Fibroblast of lung (primary cell): ENCODE data around the gene NMRAL1. TPM values are rescaled to one million over a fixed set of nuclear protein-coding genes. Genes with fewer than 3 reads are reported as not detected.

Experiments used
- DNase-seq, 2 donors: peaks; one replicate each; pipeline versions ENCODE4 v3.0.0 to v3.0.0-alpha.2; 2010; ENCODE audit warnings: low read depth in 2 of 2
- H2AFZ ChIP-seq: 2 replicates; pipeline ENCODE4 v1.5.1; 2012; ENCODE audit warnings: low read length, control low read depth, inconsistent platforms
- H3K27ac ChIP-seq: 2 replicates; pipeline ENCODE4 v1.5.1; 2011; ENCODE audit warnings: low read length, control low read depth; ENCODE audit not compliant: insufficient read depth
- H3K27me3 ChIP-seq: 2 replicates; pipeline ENCODE4 v1.5.1; 2011; ENCODE audit warnings: mild to moderate bottlenecking, low read length; ENCODE audit not compliant: control insufficient read depth, insufficient read depth
- H3K36me3 ChIP-seq: 2 replicates; pipeline ENCODE4 v1.5.1; 2011; ENCODE audit warnings: low read length; ENCODE audit not compliant: control insufficient read depth, insufficient read depth
- H3K4me1 ChIP-seq: 2 replicates; pipeline ENCODE4 v1.5.1; 2011; ENCODE audit warnings: low read length; ENCODE audit not compliant: control insufficient read depth, insufficient read depth; ENCODE audit errors: extremely low read depth
- H3K4me2 ChIP-seq: 2 replicates; pipeline ENCODE4 v1.5.1; 2011; ENCODE audit warnings: low read length, control low read depth; ENCODE audit not compliant: insufficient read depth; ENCODE audit errors: extremely low read depth
- H3K4me3 ChIP-seq, 4 experiments: fragments of 200-600 bp in 1 of 4; sonication (generic) in 1 of 4; replicated peaks in 1 of 4; 2 replicates each; pipeline ENCODE4 v1.5.1; 2011 to 2016; ENCODE audit warnings: low read length in 4 of 4, low read depth in 3 of 4, mild to moderate bottlenecking in 3 of 4, control low read depth in 2 of 4, inconsistent platforms in 1 of 4, mixed read lengths in 1 of 4; ENCODE audit not compliant: insufficient read depth in 1 of 4; ENCODE audit errors: control extremely low read depth in 1 of 4
- H3K79me2 ChIP-seq: 2 replicates; pipeline ENCODE4 v1.5.1; 2012; ENCODE audit warnings: mild to moderate bottlenecking, low read length, inconsistent platforms; ENCODE audit not compliant: control insufficient read depth, insufficient read depth
- H3K9ac ChIP-seq: 2 replicates; pipeline ENCODE4 v1.5.1; 2011; ENCODE audit warnings: mild to moderate bottlenecking, low read length, control low read depth; ENCODE audit not compliant: insufficient read depth
- H3K9me3 ChIP-seq: 2 replicates; pipeline ENCODE4 v1.5.1; 2012; ENCODE audit warnings: low read depth, low read length; ENCODE audit not compliant: control insufficient read depth, insufficient read depth
- H4K20me1 ChIP-seq: 2 replicates; pipeline ENCODE4 v1.5.1; 2011; ENCODE audit warnings: low read length; ENCODE audit not compliant: control insufficient read depth, insufficient read depth; ENCODE audit errors: extremely low read depth
- EZH2 ChIP-seq: IDR thresholded peaks from 2 replicates; pipeline ENCODE4 v1.5.1; 2012; ENCODE audit warnings: low read length, control low read depth, mild to moderate bottlenecking; ENCODE audit errors: missing control alignments
- polyA plus RNA-seq, 2 donors: library from polyadenylated mRNA; depleted of rRNA in 1 of 2; stranded (reverse) in 1 of 2; unstranded in 1 of 2; fragments of >200 nt; gene quantifications; 2 replicates each; pipeline ENCODE4 v1.2.1, GENCODE V29; 2011 to 2012; ENCODE audit warnings: missing spikeins in 1 of 2
- total RNA-seq: library from RNA; depleted of rRNA; stranded (reverse); fragments of >200 nt; gene quantifications from 2 replicates; pipeline ENCODE4 v1.2.1, GENCODE V29; 2014
- TF ChIP-seq, protein P1 (sequence below), 2 donors: IDR thresholded peaks in 1 of 2; conservative IDR thresholded peaks in 1 of 2; 1 replicate in 1 of 2; 2 replicates in 1 of 2; pipeline ENCODE4 v1.5.1; 2011 to 2012; ENCODE audit warnings: low read length in 2 of 2, control low read depth in 1 of 2, inconsistent platforms in 1 of 2, low read depth in 1 of 2, mild to moderate bottlenecking in 1 of 2

NMRAL1 gene
- total and polyA plus RNA-seq, 2 donors (not counting 1 experiment from before 2014, with no cell fraction given): 33.6 to 73.5 TPM

- peak within 1 kb of the TSS; percentile 77 to 86 (median 79) for H3K4me3 ChIP-seq
These were observed 58.0 kb downstream of the NMRAL1 start, which contains the start of gene CORO7 for GRCh38 chr16:4416200-4417032. CORO7 (minus strand) TSS chr16:4416596; CDS start chr16:4416518, 78 bp downstream.

DNA sequence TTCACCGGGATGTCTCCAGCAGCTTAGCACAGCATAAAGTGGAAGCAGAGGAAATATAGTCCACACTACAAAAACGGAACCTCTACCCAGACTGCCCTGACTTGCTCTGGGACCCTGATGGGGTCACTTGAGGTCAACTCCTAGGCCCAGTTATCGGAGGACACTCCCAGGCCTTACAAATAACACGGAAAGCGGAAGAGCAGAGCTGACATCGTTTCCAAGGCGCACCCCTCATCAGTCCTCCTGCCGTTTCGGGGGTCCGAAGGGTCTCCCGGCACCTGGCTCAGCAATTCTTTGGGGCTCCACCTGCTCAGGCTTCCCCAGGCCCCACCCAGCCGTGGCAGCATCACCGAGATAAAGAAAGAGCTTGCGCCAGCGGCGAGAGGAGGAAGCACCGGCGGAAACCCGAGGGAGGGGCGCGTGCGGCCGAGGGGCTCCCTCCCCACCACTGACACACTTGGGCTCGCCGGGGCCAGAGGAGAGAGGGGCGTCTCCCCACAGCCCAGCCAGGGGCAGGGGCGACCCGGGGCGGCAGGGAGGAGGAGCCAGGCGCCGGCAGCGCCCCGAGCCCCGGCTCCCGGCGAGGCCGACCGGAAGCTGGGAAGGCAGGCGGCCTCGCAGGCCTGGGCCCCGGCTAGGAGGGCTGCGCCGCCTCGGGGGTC is 58.8 kb downstream of the NMRAL1 start:
- Histone ChIP-seq H3K9ac (peak overlapping the region; percentile 54), H3K27ac (peak overlapping the region; percentile 69), H4K20me1 (no peaks in the 10 kb centered on the region), H3K9me3 (no peaks in the 10 kb centered on the region), H3K36me3 (no peaks in the 10 kb centered on the region), H3K27me3 (no peaks in the 10 kb centered on the region), H3K4me3 (peak overlapping the region; percentile 77 to 86 (median 79)), H3K4me1 (peaks cover 15% of the 10 kb centered on the region), H3K79me2 (peaks cover 21% of the 10 kb centered on the region), H3K4me2 (peak overlapping the region; percentile 93), H2AFZ (peak overlapping the region; percentile 50)
- no peak for TF ChIP-seq EZH2
- TF ChIP-seq, protein P1, sequence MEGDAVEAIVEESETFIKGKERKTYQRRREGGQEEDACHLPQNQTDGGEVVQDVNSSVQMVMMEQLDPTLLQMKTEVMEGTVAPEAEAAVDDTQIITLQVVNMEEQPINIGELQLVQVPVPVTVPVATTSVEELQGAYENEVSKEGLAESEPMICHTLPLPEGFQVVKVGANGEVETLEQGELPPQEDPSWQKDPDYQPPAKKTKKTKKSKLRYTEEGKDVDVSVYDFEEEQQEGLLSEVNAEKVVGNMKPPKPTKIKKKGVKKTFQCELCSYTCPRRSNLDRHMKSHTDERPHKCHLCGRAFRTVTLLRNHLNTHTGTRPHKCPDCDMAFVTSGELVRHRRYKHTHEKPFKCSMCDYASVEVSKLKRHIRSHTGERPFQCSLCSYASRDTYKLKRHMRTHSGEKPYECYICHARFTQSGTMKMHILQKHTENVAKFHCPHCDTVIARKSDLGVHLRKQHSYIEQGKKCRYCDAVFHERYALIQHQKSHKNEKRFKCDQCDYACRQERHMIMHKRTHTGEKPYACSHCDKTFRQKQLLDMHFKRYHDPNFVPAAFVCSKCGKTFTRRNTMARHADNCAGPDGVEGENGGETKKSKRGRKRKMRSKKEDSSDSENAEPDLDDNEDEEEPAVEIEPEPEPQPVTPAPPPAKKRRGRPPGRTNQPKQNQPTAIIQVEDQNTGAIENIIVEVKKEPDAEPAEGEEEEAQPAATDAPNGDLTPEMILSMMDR (conservative IDR thresholded peaks at IDR 0.05 in 1 of 2, IDR thresholded peaks at IDR 0.05 in 1 of 2; ENCODE audit: low read depth in 1 of 2, low read length in 2 of 2): no peak
- DNase-seq: peak in 1 of 2 donors; percentile 21

More at GRCh38 chr16:4416200-4417032, 58.0 kb downstream of the NMRAL1 start, which contains the start of gene CORO7:
- Histone ChIP-seq H3K27ac (peak within 1 kb of the TSS; percentile 69), H2AFZ (peak within 1 kb of the TSS; percentile 89), H3K27me3 (no peaks in the 10 kb centered on the region), H3K9ac (peak within 1 kb of the TSS; percentile 54), H3K9me3 (no peaks in the 10 kb centered on the region), H3K79me2 (peaks cover 21% of the 10 kb centered on the region), H3K4me2 (peak within 1 kb of the TSS; percentile 99), H4K20me1 (no peaks in the 10 kb centered on the region), H3K36me3 (no peaks in the 10 kb centered on the region), H3K4me1 (peaks cover 12% of the 10 kb centered on the region)
- peak; percentile 79 to 81 for DNase-seq
- no peak for TF ChIP-seq EZH2
- TF ChIP-seq, protein P1 (conservative IDR thresholded peaks at IDR 0.05 in 1 of 2, IDR thresholded peaks at IDR 0.05 in 1 of 2; ENCODE audit: low read depth in 1 of 2, low read length in 2 of 2): no peak

GRCh38 chr16:4414187-4414917 is 60.1 kb downstream of the NMRAL1 start:
- no peaks in the 10 kb centered on the region for H4K20me1 ChIP-seq

More at GRCh38 chr16:4414187-4414917, 60.1 kb downstream of the NMRAL1 start:
- Histone ChIP-seq H2AFZ (no peak overlapping the region), H3K27ac (no peak overlapping the region), H3K4me1 (peaks cover 19% of the 10 kb centered on the region), H3K4me3 (no peak overlapping the region), H3K79me2 (peaks cover 23% of the 10 kb centered on the region), H3K9ac (no peak overlapping the region), H3K9me3 (no peaks in the 10 kb centered on the region), H3K27me3 (no peaks in the 10 kb centered on the region), H3K36me3 (no peaks in the 10 kb centered on the region), H3K4me2 (no peak overlapping the region)
- no peak for TF ChIP-seq EZH2
- TF ChIP-seq, protein P1 (conservative IDR thresholded peaks at IDR 0.05 in 1 of 2, IDR thresholded peaks at IDR 0.05 in 1 of 2; ENCODE audit: low read depth in 1 of 2, low read length in 2 of 2): no peak
- DNase-seq: no peak
